ENCODE measurements around the gene EEF2KMT.
"Not testable (repeated sequence)": the region's sequence is repeated elsewhere in the genome, so short reads cannot be mapped to it uniquely, and the experiment has no call there.

Gene EEF2KMT

GRCh38 chr16:5097470-5098220 is at the start of gene EEF2KMT:
EEF2KMT (minus strand) TSS chr16:5097795; CDS start chr16:5097739, 56 bp downstream.
- DNase-seq = peak; percentile 99

- DNase-seq = not testable (repeated sequence)
These were observed 47.0 kb upstream of the EEF2KMT start for GRCh38 chr16:5144621-5144956.

- no peak for DNase-seq
These were observed 46.4 kb upstream of the EEF2KMT start for GRCh38 chr16:5143761-5144620.

GRCh38 chr16:5140151-5140550 is 42.6 kb upstream of the EEF2KMT start:
- not testable (repeated sequence) for DNase-seq

GRCh38 chr16:5134739-5135452 is 37.3 kb upstream of the EEF2KMT start:
- not testable (repeated sequence) for DNase-seq

- DNase-seq = not testable (repeated sequence)
These were observed 35.5 kb upstream of the EEF2KMT start for GRCh38 chr16:5132915-5133600.

GRCh38 chr16:5131467-5132004 is 33.9 kb upstream of the EEF2KMT start:
- not testable (repeated sequence) for DNase-seq

- peak; percentile 96 for DNase-seq
These were observed 19.9 kb upstream of the EEF2KMT start for GRCh38 chr16:5117300-5118087.

- DNase-seq = not testable (repeated sequence)
These were observed 19.2 kb upstream of the EEF2KMT start for GRCh38 chr16:5116780-5117295.

GRCh38 chr16:5110933-5111332 is 13.3 kb upstream of the EEF2KMT start:
- DNase-seq = peak; percentile 31

GRCh38 chr16:5108505-5109158 is 11.0 kb upstream of the EEF2KMT start:
- DNase-seq = no peak

- DNase-seq = not testable (repeated sequence)
These were observed 7.4 kb upstream of the EEF2KMT start for GRCh38 chr16:5105039-5105438.

- DNase-seq = not testable (repeated sequence)
These were observed 5.9 kb upstream of the EEF2KMT start for GRCh38 chr16:5103296-5104032.

- not testable (repeated sequence) for DNase-seq
These were observed 1.6 kb upstream of the EEF2KMT start for GRCh38 chr16:5099174-5099573.

- DNase-seq = peak; percentile 63
These were observed 895 bp upstream of the EEF2KMT start for GRCh38 chr16:5098221-5099159.

- peak; percentile 54 for DNase-seq
These were observed 530 bp downstream of the EEF2KMT start for GRCh38 chr16:5097061-5097469.

- DNase-seq = not testable (repeated sequence)
These were observed 1.0 kb downstream of the EEF2KMT start for GRCh38 chr16:5096437-5097060.

- not testable (repeated sequence) for DNase-seq
These were observed 2.3 kb downstream of the EEF2KMT start for GRCh38 chr16:5095145-5095830.

Data from hematopoietic multipotent progenitor cell treated with erythropoietin and hydrocortisone succinate and interleukin-3 and kit ligand, for 4 days (in vitro differentiated cells).